Activated T-cell treated with anti-CD3 and anti-CD28 coated beads, Interleukin-2, amount 50 U/mL, for 72 hours (primary cell): ENCODE results near the gene IFITM2. TPM values are rescaled to one million over a fixed set of nuclear protein-coding genes. Genes with fewer than 3 reads are reported as not detected.
"Not testable (repeated sequence)": the region's sequence is repeated elsewhere in the genome, so short reads cannot be mapped to it uniquely, and the experiment has no call there.

ENCODE experiments used
- ATAC-seq, 2 donors: fragments of 150-1000 bp; cut with Tn5 transposase; replicated peaks in 1 of 2; 2 replicates each; pipeline ENCODE4 v1.10.0; 2021; ENCODE audit warnings: moderate library complexity in 2 of 2, mild to moderate bottlenecking in 1 of 2
- DNase-seq, 2 donors: peaks; one replicate each; pipeline ENCODE4 v3.0.0; 2021 to 2022; ENCODE audit warnings: mixed read lengths in 1 of 2
- H3K27ac Mint-ChIP-seq: one replicate; pipeline ENCODE4 v1.8.0; 2022; ENCODE audit warnings: mild to moderate bottlenecking, moderate library complexity, mixed read lengths
- H3K27me3 Mint-ChIP-seq: one replicate; pipeline ENCODE4 v1.8.0; 2022; ENCODE audit warnings: low read depth, mixed read lengths
- H3K36me3 Mint-ChIP-seq, 2 donors: one replicate each; pipeline ENCODE4 v1.8.0; 2022; ENCODE audit warnings: mixed read lengths in 2 of 2, mild to moderate bottlenecking in 1 of 2; ENCODE audit not compliant: insufficient read depth in 2 of 2
- H3K4me1 Mint-ChIP-seq: one replicate; pipeline ENCODE4 v1.8.0; 2022; ENCODE audit warnings: low read depth, mixed read lengths
- H3K4me3 Mint-ChIP-seq, 2 donors: one replicate each; pipeline ENCODE4 v1.8.0; 2022; ENCODE audit warnings: mild to moderate bottlenecking in 2 of 2, mixed read lengths in 2 of 2, moderate library complexity in 2 of 2
- H3K9me3 Mint-ChIP-seq, 2 donors: one replicate each; pipeline ENCODE4 v1.8.0; 2022; ENCODE audit warnings: mixed read lengths in 2 of 2
- total RNA-seq, 2 donors: library from RNA; stranded (reverse); gene quantifications; one replicate each; pipeline ENCODE4 v1.2.3, GENCODE V29; 2022

The IFITM2 gene
- total RNA-seq, 2 donors from 2014 or later = 542 to 639 TPM

DNA sequence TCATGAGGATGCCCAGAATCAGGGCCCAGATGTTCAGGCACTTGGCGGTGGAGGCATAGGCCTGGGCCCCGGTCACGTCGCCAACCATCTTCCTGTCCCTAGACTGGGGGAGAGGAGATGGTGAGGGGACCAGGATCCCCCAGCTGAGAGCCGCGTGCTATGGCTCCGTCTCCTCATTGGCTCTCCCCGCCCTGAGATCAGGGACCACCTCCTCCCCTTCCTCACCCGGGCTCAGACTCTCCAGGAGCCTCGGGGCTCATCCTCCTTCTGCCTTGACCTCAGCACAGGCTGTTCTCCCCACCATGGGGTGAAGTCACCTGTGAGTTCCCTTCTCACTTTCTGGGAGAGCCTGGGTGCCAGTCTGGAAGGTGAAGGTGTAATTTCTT, 12.3 kb downstream of the IFITM2 start:
- Mint-ChIP-seq H3K27ac (peak overlapping the region; percentile 89), H3K36me3 (peaks cover 6 to 10% of the 10 kb centered on the region in 2 donors), H3K4me3 (peak overlapping the region; percentile 82 to 88), H3K4me1 (peaks cover 46% of the 10 kb centered on the region)
- peak in 1 of 2 donors; percentile 14 for ATAC-seq
- not testable (repeated sequence) for DNase-seq, H3K27me3 Mint-ChIP-seq, H3K9me3 Mint-ChIP-seq

DNA sequence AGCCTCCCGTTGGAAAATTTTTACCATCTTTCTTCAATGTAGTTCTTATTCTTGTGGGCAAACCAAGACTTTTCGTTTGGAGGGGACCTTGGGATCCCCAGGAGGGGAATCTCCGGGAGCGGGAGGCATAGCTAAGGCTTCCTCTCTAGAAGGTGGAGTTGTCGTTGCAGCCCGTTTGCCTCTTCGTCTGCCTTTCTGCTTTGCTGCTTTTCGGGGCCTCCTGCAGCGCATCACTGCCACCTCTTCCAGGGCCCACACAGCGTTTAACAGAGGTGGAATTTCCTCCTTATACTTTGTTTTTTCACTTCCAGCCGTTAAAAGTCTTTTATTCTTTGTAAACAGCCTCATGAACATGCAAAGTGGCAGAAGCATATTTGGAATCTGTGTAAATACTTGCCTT, 16.5 kb downstream of the IFITM2 start:
- no peaks in the 10 kb centered on the region for H3K27me3 Mint-ChIP-seq
- peaks cover 66% of the 10 kb centered on the region for H3K4me1 Mint-ChIP-seq
- no peaks in the 10 kb centered on the region for H3K9me3 Mint-ChIP-seq
- peaks cover 2 to 5% of the 10 kb centered on the region in 2 donors for H3K36me3 Mint-ChIP-seq
- ATAC-seq = no peak
- H3K27ac Mint-ChIP-seq = peak overlapping the region; percentile 84
- no peak for DNase-seq
- H3K4me3 Mint-ChIP-seq = peak overlapping the region; percentile 26 to 55

DNA sequence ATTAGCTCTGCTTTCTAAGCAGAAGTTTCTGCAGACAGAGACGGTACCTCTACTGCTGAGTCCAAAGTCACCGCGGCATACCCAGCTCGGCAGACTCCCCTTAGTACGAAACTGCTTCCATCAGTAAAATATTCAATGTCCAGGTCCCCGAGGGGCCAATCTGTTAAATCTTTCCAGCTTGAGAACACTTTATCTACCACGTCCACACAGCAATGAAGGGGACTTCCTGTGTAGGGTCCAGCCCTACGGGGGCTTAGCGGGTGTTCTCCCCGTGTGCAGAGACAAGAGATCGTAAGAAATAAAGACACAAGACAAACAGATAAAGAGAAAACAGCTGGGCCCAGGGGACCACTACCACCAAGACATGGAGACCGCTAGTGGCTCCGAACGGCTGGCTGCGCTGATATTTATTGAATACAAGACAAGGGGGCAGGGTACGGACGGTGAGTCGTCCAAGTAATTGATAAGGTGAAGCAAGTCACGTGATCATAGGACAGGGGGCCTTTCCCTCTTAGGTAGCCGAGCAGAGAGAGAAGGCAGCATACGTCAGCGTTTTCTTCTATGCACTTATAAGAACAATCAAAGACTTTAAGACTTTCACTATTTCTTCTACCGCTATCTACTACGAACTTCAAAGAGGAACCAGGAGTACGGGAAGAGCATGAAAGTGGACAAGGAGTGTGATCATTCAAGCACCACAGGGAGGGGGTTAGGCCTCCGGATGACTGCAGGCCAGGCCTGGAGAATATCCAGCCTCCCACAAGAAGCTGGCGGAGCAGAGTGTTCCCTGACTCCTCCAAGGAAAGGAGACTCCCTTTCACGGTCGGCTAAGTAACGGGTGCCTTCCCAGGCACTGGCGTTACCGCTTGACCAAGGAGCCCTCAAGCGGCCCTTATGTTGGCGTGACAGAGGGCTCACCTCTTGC, 17.2 kb downstream of the IFITM2 start:
- not testable (repeated sequence) for H3K27me3 Mint-ChIP-seq, H3K9me3 Mint-ChIP-seq, DNase-seq, ATAC-seq, H3K36me3 Mint-ChIP-seq
- peak overlapping the region; percentile 26 to 55 for H3K4me3 Mint-ChIP-seq
- H3K4me1 Mint-ChIP-seq = peaks cover 68% of the 10 kb centered on the region
- H3K27ac Mint-ChIP-seq = peak overlapping the region; percentile 84

DNA sequence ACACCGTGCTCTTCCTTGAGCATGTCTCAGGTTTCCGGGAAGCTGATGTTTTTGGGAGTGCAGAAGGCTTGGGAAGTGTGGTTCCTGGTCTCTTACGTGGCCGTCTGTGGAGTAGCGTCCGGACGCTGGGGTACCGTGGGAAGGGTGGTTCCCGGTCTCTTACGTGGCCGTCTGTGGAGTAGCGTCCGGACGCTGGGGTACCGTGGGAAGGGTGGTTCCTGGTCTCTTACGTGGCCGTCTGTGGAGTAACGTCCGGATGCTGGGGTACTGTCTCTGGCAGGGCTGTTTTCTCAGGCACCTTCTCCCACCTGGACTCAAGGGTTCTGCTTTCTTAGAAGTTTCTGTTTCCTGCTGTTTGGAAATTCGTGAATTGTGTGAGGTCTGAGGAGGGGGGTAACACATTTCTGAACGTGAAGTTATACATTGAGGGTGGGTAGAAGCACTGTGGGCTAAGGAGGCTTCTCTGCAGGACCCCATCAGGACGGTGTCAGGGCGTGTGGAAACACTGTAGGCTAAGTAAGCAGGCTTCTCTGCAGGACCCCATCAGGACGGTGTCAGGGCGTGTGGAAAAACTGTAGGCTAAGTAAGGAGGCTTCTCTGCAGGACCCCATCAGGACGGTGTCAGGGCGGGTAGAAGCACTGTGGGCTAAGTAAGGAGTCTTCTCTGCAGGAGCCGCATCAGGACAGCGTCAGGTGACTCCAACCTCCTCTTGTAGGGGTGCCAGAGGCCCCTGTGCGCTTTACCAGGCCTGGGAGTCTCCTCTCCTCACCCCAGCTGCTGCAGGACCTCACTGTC, 18.4 kb downstream of the IFITM2 start:
- peak overlapping the region; percentile 86 to 89 for H3K4me3 Mint-ChIP-seq
- H3K27ac Mint-ChIP-seq = peak overlapping the region; percentile 94
- H3K9me3 Mint-ChIP-seq = no peaks in the 10 kb centered on the region
- peaks cover 70% of the 10 kb centered on the region for H3K4me1 Mint-ChIP-seq
- ATAC-seq (no peak), DNase-seq (no peak)
- H3K36me3 Mint-ChIP-seq = peaks cover 0 to 2% of the 10 kb centered on the region in 2 donors
- no peaks in the 10 kb centered on the region for H3K27me3 Mint-ChIP-seq

DNA sequence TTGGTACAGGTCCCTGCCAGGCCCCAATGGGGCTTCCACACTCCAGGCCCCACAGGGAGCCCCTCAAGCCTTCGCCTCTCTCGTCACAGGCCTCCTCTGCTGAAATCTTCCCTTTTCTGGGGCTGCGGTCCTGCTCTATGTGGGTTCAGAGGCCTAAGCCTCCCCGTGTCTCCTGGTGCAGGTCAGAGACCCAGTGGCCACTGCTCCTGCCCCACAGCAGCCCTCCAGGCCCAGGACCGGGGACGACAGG, 18.9 kb downstream of the IFITM2 start:
- Mint-ChIP-seq H3K27me3 (no peaks in the 10 kb centered on the region), H3K27ac (peak overlapping the region; percentile 94), H3K4me1 (peaks cover 76% of the 10 kb centered on the region), H3K36me3 (peaks cover 0 to 2% of the 10 kb centered on the region in 2 donors), H3K4me3 (peak overlapping the region; percentile 86 to 89), H3K9me3 (no peaks in the 10 kb centered on the region)
- ATAC-seq = no peak
- no peak for DNase-seq

DNA sequence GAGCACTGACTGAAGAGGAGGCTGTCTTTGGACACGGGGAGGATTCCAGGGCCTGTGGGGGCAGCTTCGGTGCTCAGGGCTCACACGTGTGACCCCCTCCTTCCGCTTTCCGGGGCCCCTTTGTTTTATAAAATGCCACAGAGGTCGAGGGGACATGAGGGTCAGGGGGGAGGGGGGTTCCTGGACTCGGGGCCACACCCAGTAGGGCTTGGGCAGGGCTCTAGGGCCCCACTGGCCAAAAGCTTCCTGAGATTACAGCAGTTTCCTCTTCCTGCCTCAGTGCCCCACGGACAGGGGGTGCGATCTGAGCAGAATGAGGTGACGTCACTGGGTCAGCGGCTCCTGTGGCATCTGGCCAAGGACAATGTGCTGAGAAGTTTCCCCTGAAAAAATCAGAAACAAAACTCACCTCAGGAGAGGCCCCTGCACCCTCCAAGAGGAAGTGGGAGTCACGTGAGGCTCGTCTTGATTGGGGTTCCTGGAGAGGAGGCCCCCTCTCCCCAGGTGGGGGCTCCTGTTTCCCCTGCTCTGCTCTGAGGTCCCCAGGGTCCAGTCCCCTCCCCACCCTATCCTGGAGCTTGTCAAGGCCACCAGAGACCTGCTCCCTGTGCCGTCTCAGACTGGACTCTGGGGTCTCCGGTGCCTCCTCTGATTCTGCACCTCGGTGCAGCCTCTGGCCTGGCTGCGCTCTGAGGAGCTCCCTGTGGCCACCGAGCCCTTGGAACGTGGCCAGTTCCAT, 19.4 kb downstream of the IFITM2 start:
- DNase-seq = peak; percentile 82 to 86
- H3K27me3 Mint-ChIP-seq = no peaks in the 10 kb centered on the region
- H3K4me1 Mint-ChIP-seq = peaks cover 80% of the 10 kb centered on the region

DNA sequence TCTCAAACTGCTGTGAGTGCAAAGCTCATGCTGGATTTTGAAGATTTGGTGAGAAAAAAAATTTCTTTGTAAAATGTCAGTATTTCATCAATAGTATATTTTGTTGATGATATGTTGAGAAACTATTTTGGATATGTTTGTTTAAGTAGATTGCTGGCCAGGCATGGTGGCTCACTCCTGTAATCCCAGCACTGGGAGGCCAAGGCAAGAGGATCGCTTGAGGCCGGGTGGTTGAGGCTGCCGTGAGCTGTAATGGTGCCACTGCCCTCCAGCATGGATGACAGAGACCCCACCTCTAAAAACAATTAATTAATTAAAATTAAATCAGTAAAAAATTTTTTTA, 19.9 kb downstream of the IFITM2 start:
- Mint-ChIP-seq H3K36me3 (peaks cover 0 to 2% of the 10 kb centered on the region in 2 donors), H3K4me3 (peak overlapping the region; percentile 86 to 89), H3K9me3 (no peaks in the 10 kb centered on the region), H3K27me3 (no peaks in the 10 kb centered on the region), H3K4me1 (peaks cover 86% of the 10 kb centered on the region), H3K27ac (peak overlapping the region; percentile 84)
- DNase-seq = no peak
- no peak for ATAC-seq

More for the DNA sequence above, 19.4 kb downstream of the IFITM2 start:
- no peaks in the 10 kb centered on the region for H3K9me3 Mint-ChIP-seq
- H3K27ac Mint-ChIP-seq = peak overlapping the region; percentile 94
- H3K36me3 Mint-ChIP-seq = peaks cover 0 to 2% of the 10 kb centered on the region in 2 donors
- peak; percentile 54 to 69 for ATAC-seq
- H3K4me3 Mint-ChIP-seq = peak overlapping the region; percentile 86 to 89

DNA sequence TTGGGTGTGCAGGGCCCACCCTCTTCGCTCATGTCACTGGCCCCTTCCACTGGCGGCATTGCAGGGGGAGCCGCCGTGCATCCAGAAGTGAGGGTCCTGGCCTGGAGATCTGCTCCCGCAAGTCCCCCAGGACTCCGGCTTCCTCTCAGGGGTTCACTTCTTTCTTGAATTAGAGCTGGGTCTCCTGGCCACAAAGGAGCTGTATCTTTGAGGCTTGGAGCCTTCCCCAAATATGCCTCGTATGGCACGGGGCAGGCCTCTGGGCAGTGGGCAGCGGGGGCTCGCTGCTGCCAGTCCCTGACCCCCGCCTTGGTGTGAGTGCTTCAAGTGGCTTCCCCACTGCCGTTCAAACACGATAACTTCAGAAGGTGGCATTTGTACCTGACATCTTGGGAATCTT, 20.4 kb downstream of the IFITM2 start:
- H3K4me3 Mint-ChIP-seq = peak overlapping the region; percentile 42 to 54
- H3K27me3 Mint-ChIP-seq = no peaks in the 10 kb centered on the region
- peaks cover 0 to 2% of the 10 kb centered on the region in 2 donors for H3K36me3 Mint-ChIP-seq
- ATAC-seq (no peak), DNase-seq (no peak)
- peaks cover 89% of the 10 kb centered on the region for H3K4me1 Mint-ChIP-seq
- H3K27ac Mint-ChIP-seq = peak overlapping the region; percentile 76
- H3K9me3 Mint-ChIP-seq = no peaks in the 10 kb centered on the region

DNA sequence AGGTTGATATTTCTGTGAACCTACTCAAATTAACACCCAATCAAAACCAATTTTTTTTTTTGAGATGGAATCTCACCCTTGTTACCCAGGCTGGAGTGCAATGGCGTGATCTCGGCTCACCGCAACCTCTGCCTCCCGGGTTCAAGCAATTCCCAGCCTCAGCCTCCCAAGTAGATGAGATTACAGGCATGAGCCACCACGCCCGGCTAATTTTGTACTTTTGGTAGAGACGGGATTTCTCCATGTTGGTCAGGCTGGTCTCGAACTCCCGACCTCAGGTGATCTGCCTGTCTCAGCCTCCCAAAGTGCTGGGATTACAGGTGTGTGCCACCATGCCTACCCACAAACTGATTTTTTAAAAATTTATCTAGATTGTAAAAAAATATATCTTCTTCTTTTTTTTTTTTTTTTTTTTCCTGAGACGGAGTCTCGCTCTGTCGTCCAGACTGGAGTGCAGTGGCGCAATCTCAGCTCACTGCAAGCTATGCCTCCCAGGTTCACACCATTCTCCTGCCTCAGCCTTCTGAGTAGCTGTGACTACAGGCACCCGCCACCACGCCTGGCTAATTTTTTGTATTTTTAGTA, 21.0 kb downstream of the IFITM2 start:
- not testable (repeated sequence) for ATAC-seq, H3K36me3 Mint-ChIP-seq, DNase-seq, H3K9me3 Mint-ChIP-seq, H3K27me3 Mint-ChIP-seq
- Mint-ChIP-seq H3K4me1 (peaks cover 89% of the 10 kb centered on the region), H3K27ac (peak overlapping the region; percentile 76), H3K4me3 (peak overlapping the region; percentile 75 to 83)

DNA sequence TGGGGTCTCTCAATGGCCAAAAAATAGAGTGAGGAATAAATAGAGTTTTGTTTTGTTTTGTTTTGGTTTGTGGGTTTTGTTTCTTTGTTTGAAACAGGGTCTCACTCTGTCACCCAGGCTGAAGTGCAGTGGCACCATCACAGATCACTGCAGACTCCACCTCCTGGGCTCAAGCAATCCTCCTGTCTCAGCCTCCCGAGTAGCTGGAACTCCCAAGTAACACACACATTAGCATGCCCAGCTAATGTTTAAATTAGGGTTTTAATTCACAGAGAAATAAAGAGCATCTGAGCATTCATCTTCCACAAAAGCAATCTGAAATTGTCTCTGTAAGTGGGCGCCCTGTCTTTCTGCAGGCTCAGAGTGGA, 22.3 kb downstream of the IFITM2 start:
- no peak for ATAC-seq

DNA sequence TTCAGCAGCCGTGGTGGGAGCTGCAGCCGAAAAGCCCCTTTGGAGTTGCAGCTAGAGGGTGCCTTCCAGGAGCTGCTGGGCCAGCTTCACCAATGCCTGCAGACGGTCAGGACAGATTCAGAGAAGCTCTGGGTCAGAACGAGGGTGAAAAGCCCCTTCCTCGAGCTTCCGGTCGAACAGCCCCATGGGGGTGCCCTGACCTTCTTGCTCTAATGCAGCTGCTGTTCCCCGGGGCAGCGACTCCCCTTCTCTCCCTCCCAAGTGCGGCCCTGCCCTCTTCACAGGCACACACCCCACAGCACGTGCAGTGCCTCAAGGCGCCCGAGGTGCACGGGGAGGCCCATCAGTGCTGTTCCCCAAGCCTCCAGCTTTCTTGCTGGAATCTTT, 22.7 kb downstream of the IFITM2 start:
- Mint-ChIP-seq H3K4me3 (peak overlapping the region; percentile 75 to 83), H3K27me3 (no peaks in the 10 kb centered on the region)

More for the DNA sequence above, 22.3 kb downstream of the IFITM2 start:
- no peak for DNase-seq
- H3K27me3 Mint-ChIP-seq = no peaks in the 10 kb centered on the region
- peaks cover 0 to 2% of the 10 kb centered on the region in 2 donors for H3K36me3 Mint-ChIP-seq
- H3K4me1 Mint-ChIP-seq = peaks cover 76% of the 10 kb centered on the region
- H3K9me3 Mint-ChIP-seq = no peaks in the 10 kb centered on the region
- H3K4me3 Mint-ChIP-seq = peak overlapping the region; percentile 75 to 83
- H3K27ac Mint-ChIP-seq = peak overlapping the region; percentile 76

DNA sequence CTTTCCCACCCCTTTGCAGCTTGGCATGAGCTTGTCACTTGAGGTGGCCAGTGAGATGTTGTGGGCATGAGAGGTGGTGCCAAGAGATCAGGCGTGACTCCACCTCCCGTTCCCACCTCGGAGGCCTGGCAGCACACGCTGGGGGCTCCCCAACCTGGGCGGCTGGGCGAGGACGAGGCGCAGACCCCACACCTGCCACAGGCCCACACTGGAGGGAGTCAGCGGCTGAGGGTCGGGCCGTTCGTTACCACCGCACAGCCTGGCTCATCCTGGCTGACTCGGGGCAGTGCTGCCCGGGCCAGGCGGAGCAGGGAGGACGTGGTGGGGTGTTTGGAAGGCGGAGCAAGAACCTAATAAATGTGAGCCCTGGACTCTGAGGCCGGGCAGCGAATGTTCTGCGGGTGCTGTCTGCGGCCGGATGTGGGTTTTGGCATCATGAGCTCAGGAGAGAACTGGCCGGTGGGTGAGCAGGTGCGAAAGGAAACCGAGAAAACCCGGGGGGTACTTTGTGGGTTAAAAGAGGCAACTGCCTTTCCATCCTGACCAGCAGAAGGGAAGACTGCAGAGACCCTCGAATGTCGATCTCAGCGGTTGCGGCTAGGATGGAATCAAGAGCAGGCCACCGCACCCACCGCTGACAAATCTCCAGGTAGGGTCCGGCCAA, 23.2 kb downstream of the IFITM2 start:
- peak overlapping the region; percentile 43 for H3K27ac Mint-ChIP-seq
- peak overlapping the region; percentile 75 to 83 for H3K4me3 Mint-ChIP-seq
- no peaks in the 10 kb centered on the region for H3K9me3 Mint-ChIP-seq
- peak; percentile 66 to 68 for DNase-seq
- H3K4me1 Mint-ChIP-seq = peaks cover 76% of the 10 kb centered on the region
- peaks cover 0 to 2% of the 10 kb centered on the region in 2 donors for H3K36me3 Mint-ChIP-seq
- peak in 1 of 2 donors; percentile 3 for ATAC-seq
- no peaks in the 10 kb centered on the region for H3K27me3 Mint-ChIP-seq

More for the DNA sequence above, 22.7 kb downstream of the IFITM2 start:
- Mint-ChIP-seq H3K27ac (no peak overlapping the region), H3K4me1 (peaks cover 76% of the 10 kb centered on the region), H3K36me3 (peaks cover 0 to 2% of the 10 kb centered on the region in 2 donors), H3K9me3 (no peaks in the 10 kb centered on the region)
- DNase-seq = no peak
- no peak for ATAC-seq
